ENCODE data around the gene NRAS.
A peak's percentile ranks its signal among the peaks of the same experiment; 100 is the strongest.

NRAS gene

DNA sequence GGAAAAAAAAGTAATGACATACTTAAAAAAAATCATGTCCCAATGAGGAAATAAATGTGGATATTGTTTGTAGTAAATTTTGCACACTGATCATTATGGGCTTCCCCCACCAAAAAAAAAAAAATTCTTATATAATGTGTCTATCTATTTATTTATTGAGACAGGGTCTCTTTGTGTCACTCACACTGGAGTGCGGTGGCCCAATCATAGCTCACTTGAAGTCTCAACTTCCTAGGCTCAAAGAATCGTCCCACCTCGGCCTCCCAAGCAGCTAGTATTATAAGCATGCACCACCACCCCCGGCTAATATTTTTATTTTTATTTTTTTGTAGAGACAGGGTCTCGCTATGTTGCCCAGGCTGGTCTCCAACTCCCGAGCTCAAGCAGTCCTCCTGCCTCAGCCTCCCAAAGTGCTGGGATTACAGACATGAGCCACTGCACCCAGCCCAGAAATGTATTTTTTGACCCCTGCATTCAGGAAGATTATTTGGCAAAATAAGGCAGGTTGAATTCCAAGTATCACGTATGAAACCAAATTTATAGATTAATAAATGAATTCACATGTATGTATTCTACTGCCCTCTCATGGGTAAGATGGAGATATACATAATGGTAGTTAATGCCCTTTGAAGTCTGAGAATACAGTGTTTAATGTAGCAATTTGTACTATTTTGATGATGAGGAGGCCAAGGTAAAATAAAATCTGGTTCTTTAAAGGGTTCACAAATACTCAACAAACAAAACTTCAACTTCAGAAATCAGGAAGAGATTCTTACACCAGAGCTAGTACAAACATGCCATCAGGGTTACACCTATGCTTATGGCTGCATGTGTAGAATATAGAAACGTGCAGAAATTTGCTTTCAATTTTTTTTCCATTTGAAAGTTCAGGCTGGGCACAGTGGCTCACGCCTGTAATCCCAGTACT lies 45.3 kb downstream of the NRAS start:
- no peak for DNase-seq

DNA sequence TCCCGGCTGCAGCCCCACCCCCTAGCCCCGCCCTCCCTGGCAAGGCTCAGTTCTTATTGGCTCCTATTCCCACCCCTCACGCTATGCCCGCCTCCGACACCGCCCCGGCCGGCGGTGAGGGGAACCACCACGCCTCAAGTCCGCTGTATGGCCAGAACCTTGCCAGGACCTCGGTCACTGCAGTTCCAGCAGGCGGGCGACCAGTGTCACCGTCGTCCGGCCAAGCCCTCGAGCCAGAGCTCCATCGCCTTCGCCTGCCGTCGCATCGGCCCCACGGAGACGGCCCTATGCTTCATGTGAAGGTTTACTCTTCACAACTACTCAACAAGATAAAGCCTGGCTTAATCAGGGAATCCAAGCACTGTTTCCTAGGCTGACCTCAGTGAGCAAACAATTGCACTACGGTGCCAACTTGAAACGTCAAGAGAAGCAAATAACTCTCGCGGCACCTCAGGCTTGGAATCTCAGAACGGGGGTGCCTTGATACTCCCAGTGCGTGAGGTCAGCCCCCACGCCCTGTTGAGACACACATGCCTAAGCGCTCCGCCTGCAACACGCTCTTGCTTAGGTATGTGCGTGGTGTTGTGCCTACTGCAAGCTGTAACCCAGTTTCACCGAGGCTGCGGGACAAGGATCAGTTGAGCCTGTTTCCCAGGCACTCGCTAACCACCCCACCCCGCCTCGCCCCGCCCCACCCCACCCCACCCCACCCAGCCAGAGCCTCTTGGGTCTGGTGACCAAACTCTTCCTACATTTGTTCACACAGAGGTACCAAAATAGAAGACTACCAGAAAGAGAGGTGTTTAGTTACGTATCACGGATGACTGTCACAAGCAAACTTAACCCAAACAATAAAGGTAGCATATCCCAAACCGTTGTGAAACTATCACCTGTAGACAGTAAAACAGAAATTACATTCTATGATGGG lies 46.2 kb downstream of the NRAS start:
- peak; percentile 62 for DNase-seq

DNA sequence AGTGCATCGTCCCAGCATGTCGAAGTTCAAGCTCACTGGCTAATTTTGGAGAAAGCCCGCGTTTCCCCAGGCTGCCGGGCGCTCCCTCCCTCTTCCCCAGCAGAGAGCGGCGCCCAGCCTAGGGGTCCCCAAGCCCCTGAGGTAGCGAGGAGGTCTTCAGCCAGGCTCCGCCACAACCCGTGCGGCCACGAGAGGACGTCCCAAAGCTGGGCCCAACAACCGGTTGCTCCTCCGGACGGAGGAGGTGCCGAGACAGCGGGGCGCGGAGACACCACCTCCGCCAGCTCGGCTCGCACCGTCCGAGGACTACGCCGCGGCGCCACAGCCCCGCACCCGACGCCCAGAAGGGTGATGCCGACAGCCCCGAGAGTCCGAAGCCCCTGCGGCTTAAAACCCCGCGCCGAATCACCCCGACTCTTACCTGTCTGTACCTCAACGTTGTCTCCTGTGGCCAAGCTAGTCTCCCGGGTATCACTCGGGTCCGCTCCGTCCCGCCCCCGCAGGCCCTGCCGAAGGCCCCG lies 46.9 kb downstream of the NRAS start, which contains the start of gene DENND2C:
Gene DENND2C (minus strand): TSS at position 488 of the 521 bp plus-strand sequence. CDS start 44,065 bp downstream, outside the sequence.
- DNase-seq: no peak

DNA sequence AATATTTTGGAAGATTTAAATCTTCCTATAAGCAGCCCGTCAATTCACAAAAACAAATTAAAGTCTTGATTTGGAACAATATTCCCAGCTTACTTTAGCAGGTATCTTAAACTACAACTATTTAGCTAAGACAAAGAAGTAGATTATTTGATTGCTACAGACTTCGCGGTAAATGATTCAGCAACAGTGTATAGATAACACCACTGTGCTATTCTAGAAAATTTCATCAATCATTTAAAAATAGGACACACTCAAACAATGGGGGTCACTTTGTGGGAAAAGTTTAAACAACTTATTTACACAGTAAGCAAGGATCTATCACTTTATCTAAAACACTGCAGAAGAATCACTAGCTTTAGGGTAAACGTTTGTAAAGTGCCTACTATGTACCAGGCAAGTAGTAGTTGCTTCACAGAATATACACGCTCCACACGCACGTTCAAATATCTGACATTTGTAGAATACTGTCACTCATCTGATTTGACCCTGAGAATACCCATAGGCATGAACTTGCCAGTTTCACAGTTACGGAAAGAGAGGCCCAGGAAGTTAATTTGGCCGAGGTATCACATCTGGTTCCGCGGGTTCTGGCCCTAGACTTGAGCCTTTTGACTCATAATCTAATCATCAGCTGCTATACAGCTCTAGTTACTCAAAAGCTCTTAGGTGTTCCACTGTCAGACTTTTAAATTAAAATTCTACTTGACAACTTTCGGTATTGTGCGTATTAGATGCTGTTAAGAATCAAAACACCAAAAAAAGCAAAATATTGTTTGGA lies 47.6 kb downstream of the NRAS start:
- no peak for DNase-seq

DNA sequence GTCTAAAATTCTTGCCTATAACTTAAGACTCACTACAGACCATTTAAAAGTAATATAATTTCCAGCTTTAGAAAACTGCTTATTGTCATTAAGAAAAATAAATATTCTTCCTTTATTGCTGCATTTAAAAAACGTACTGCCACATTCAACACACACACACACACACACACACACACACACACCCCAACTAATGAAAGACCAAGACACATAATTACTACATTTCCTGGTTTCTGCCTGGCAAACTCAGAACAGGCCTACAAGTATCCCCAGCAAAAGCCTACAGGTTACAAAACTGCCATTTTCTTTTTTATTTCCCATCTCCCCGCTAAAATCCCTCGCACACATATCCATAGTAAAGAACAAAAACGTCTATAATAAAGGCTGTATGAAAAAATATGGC lies 48.2 kb downstream of the NRAS start:
- no peak for DNase-seq

DNA sequence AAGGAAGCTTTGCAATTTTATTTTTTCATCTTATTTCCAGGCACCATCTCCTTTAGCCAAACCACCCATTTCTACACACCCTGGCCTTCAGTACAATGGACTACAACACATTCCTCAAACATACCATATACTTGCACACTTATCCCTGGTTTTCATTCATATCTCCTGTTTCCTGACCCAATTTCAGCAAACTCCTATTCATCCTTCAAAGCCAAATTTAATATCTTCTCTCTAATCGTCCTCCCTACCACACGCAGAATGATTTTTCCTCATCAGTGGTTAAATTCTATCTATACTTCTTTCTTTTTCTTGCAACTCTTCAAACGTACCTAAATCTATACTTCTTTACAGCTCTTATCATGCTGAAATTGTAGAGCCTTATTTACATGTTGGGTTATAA lies 49.6 kb downstream of the NRAS start:
- DNase-seq: no peak

- no peak for DNase-seq
These were observed 56.3 kb downstream of the NRAS start for GRCh38 chr1:114660238-114660637.

Measured in GOT3 (cell line).